LNCAP (cell line): ENCODE measurements around the gene AIFM2.

Experiments
- CTCF ChIP-seq: fragments of 450-650 bp; IDR thresholded peaks from 2 replicates; pipeline ENCODE4 v1.5.1; 2017; ENCODE audit warnings: mild to moderate bottlenecking

Gene AIFM2

DNA sequence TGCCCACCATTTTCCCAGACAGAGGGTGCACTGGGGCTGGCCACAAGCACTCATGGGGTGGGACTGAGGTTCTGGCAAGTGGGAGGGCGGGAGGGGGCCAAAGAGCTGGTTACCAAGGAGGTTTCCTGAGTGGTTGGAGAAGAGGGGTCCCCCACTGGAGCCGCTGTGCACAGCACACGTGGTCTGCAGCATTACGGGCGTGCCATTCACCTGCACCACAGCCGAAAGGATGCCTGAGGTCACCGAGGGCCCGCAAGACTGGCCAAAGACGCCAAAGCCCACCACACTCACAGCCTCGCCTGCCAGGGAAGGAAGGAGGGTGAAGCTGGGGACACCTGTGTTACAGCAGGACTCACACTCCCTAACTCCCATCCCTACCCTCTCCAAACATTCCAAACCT lies 9.9 kb upstream of the AIFM2 start:
- TF ChIP-seq CTCF, result no peak

DNA sequence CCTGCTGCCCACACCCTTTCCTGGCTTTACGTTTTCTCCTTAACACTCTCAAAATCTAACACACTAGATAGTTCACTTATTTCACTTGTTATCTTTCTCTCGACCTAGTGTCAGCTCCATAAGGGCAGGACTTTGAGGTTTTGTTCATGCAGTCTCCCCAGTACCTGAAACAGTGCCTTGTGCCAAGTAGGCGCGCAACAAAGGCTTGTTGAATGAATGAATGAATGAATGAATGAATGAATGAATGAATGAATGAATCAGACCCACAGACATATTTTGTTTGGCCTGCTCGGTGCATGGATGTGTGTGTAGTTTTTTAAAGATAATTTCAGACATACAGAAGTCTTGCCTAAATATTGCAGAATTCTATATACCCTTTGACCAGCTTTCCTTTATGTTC lies 7.7 kb upstream of the AIFM2 start:
- no peak for TF ChIP-seq CTCF

DNA sequence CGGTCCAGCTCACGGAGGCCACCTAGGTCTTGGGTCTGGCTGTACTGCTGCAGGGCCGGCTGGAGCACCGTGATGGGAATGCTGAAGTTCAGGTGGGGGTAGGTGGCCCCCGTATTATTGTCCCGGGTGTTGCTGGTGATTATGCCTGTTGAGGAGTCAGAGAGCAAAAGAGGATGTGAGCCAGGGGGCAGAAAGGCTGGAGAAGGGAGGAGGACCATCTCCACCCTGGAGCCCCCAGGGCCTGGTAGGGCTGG lies 7.3 kb upstream of the AIFM2 start:
- TF ChIP-seq CTCF, result no peak

GRCh38 chr10:70139151-70139996 lies 6.7 kb upstream of the AIFM2 start:
- no peak for TF ChIP-seq CTCF

DNA sequence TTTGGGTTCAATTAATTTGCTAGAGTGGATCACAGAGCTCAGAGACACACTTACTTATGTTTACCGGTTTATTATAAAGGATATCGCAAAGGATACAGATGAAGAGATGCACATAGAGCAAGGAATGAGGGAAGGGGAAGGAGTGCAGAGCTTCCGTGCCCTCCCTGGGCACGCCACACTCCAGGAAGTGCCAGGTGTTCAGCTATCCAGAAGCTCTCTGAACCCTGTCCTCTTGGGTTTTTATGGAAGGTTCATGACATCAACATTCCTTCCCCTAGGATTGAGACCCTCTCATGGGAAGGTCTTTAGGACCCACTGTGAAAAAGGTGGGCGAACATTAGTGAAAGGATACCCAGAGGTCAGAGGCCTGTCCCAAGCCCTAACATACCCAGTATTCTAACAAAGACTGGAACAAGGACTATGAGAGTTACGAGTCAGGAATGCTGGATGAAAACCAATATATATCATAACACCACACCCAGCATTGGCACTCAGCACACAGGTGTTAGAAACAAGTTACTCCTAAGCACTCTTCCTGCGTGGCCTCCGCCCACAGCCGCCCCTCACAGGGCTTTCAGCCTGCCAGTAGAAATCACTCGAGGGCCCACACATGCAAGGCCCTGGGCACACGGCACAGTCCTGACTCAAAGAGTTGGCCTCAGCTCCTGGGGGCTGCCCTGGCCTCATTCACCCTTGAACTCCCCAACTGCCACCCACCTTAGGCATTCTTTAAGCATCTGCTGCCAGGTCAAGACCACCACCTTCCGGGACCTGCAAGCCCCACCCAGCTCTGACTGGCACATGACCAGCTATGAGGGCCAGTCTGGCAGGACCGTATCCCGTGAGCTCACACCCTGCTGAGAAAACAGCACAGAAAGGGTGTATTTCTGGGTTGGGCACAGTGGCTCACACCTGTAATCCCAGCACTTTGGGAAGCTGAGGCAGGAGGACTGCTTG lies 5.6 kb upstream of the AIFM2 start:
- no peak for TF ChIP-seq CTCF

GRCh38 chr10:70137135-70137534 lies 4.5 kb upstream of the AIFM2 start:
- TF ChIP-seq CTCF, result no peak

GRCh38 chr10:70135684-70136083 lies 3.1 kb upstream of the AIFM2 start:
- no peak for TF ChIP-seq CTCF
